Kidney tubule cell (primary cell): ENCODE results near the gene DCUN1D1.
A peak's percentile ranks its signal among the peaks of the same experiment; 100 is the strongest.

Source experiments
- DNase-seq: peaks from one replicate; pipeline ENCODE4 v3.0.0-alpha.2; 2018; ENCODE audit warnings: low spot score

Gene DCUN1D1

DNA sequence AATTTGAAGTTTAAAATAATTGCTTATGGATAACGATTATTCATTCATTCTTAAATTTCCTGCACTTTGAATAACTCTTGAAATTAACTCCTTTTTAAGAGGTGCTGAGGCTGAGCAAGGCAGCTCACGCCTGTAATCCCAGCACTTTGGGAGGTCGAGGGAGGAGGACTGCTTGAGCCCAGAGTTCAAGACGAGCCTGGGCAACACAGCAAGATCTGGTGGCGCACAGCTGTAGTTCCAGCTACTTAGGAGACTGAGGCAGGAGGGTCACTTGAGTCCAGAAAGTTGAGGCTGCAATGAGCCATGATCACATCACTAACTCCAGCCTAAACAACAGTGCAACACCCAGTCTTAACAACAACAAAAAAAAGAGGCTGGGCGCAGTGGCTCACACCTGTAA is 8.0 kb downstream of the DCUN1D1 start:
- DNase-seq, result no peak

DNA sequence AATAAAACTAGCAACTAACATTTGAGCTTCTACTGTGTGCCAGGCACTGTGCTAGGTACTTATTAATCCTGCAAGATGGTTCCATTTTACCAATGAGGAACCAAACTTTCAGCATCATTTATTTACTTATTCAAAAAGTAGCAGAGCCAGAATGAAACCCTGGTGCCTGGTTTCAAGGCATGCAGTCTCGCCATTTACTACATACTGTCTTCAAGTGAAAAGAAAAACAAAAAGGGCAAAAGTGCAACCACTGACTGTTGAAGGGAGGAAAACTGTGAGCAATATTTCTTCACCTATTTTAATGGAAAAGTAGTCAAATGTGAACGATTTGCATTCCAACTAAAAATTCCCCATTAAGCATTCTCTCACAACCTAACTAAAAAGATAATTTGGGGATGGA is 8.7 kb downstream of the DCUN1D1 start:
- peak; percentile 25 for DNase-seq

DNA sequence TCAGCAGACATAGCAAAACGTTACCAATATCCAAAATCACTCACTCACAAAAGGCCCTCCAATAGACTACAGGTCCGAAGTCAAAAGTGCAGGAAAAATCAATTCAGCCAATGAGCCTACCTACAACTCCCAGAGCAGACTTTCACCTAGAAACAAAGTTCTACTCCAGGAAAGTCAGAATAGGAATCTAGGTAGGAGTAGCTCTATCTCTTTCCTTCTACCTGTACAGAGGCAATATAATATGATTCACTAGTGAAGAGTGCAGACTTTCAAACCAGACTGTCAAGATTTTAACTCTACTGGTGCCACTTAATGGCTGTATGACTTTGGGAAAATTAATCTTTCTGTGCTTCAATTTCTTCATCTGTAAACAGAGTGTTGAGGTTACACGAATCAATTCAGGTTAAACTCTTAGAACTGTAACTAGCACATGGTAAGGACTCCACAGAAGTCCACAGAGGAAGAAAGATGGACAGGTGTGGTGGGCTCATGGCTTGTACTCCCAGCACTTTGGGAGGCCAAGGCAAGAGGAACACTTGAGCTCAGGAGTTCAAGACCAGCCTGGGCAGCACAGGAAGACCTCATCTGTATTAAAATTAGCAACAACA is 9.4 kb downstream of the DCUN1D1 start:
- peak; percentile 30 for DNase-seq

DNA sequence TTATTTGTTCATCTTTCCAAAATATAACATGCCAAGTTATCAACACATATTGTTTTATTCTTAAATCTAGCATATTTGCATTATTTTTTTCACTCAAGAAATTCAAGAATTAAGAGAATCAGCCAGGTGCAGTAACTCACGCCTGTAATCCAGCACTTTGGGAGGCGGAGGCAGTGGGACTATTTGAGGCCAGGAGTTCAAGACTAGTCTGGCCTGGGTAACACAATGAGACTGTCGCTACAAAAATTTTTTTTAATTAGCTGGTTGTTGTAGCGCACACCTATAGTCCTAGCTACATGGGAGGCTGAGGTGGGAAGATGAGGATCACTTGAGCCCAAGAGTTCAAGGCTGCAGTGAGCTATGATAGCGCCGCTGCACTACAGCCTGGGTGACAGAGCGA is 10.5 kb downstream of the DCUN1D1 start:
- no peak for DNase-seq

DNA sequence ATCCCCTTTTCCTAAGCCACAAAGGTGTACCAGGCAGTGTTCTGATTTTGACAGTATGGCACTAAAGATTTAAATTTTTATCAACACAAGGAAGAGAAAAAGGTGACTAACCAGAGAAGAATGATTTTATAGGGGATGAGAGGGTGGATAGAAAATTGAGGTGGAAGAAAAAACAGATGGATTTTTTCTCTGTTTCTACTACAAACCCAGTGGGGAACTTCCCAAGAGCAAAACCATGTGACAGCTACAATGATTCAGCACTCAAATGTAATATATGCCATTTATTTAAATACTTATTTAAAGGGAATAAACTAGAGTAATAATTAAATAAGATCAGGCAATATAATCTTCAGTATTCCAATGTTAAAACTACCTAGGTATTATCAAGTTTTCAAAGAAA is 11.1 kb downstream of the DCUN1D1 start:
- peak; percentile 63 for DNase-seq

DNA sequence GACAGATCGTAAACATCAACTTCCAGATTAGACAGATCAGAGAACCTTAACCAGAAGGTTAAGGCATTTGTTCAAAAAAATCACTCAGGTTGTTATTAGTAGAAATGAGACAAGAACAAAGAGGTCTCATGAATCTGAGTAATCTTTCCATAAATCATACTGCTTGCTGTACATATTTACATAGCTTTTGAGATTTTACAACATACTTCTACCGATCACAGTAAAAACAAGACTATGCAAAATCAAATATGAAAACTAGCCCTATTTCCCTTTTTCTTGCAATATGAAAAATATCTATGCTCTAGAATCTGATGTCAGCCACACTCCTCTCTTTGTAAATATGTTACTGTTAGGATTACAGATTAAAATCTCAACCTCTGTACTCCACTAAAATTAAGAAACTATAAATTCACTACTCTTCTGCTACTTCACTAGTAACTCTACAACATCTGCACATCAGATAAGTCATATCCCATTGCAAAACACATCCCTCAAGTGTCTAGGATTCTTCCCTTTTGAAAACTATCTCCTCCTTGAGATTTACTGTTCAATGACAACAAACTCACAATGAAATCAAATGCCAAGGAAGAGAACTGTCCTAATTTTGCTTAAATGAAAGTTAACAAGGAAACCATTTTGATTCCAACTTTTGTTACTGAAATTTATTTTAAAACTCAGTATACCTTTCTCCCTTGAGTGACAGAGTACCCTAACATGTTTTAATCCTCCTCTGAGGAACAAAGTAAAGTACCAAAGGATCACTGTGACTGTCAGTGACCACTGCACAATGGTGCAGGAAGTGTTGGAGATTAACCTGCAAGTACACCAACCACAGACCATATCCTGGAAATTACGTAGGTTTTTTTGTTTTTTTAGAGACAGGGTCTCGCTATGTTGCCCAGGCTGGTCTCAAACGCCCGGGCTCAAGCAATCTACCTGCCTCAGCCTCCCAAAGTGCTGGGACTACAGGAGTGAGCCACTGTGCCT is 12.8 kb downstream of the DCUN1D1 start:
- DNase-seq, result peak; percentile 16

DNA sequence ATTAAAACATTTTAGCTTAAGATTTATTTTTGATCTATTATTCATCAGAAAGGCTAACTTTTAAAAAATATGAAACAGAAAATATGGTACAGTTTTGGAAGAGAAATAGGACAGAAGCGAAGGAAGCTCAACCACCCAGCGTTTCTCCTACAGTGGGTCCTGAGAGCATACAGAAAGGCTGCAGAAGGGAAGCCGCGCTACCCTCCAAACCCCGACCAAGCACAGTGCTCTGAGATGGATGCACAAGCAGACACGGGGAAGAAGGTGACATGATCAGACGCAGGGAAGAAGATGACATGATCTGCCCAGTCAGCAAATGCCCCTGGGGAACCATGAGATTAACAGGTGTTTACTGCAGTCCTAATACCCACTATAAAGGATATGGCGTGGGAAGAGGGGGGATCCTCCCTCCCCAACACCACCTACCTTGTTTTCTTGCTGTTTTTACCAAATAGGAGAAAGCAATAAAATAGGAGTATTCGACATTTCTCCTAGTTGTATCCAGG is 14.4 kb downstream of the DCUN1D1 start:
- no peak for DNase-seq

DNA sequence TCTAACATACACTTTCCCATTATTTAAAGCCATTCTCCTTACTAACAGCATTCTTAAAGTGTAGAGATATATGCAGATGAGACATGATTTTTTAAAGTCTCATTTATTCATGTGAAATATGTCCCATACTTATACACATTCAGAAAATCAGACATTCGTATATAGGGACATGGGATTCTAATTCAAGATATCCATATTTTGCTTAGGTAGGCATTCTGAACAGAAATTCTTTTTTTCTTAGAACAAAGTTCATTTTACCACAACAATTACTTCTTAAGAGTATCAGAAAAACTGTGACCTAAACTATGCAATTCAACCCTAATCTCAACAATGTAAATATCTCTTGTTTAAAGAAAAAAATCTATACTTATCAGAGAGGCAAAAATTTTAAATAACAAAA is 16.2 kb downstream of the DCUN1D1 start:
- DNase-seq, result no peak

DNA sequence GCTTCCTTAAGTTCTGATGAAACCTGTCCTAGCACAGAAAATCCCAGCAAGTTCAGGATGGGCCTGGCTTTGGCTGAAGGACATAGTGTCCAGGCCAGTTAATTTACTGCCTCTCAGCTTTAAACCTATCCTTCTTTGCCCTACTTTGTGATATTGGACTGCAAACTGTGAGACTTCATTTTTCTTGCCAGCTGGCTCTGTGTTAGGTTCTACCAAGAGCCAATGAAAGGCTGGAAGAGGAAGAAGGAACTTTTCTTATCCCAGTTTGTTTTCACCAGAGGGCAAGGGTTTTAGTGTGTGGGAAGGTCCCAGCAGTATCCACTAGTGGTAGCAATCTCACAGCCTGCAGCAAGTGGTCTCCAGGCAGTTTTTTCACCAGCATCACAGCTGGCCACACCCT is 18.2 kb downstream of the DCUN1D1 start:
- no peak for DNase-seq

DNA sequence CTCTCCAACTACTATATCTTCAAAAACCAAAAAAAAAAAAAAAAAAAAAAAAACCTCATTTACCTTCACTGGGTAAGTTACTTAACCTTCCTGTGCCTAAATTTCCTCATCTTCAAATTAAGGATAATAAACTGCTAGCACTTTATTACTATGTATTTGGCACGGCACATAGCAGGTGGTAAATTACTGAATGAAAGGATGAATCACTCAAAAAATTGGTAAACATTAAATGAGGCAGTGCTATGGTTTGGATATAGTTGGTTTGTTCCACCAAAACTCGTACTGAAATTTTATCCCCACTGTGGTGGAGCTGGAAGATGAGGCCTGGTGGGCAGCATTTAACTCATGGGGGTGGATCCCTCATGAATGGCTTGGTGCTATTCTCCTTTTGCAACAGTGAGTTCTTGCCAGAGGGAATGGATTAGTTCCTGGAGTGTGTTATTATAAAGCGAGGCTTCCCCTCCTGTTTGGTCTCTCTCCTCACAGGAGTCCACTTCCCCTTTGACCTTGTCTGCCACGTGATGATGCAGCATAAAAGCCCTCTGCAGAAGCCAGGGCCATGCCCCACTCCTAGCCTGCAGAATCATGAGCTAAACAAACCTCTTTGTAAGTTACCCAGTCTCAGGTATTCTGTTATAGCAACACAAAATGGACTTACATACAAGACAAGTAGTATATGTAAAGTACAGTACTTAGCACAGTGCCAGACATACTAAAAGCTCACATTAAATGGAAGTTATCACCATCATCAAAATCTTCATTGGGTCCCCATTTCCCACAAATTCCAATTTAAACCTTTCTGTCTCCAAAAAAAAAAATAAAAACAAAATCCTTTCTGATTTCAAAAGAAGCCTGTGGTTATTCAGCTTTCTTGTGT is 20.6 kb downstream of the DCUN1D1 start:
- no peak for DNase-seq

DNA sequence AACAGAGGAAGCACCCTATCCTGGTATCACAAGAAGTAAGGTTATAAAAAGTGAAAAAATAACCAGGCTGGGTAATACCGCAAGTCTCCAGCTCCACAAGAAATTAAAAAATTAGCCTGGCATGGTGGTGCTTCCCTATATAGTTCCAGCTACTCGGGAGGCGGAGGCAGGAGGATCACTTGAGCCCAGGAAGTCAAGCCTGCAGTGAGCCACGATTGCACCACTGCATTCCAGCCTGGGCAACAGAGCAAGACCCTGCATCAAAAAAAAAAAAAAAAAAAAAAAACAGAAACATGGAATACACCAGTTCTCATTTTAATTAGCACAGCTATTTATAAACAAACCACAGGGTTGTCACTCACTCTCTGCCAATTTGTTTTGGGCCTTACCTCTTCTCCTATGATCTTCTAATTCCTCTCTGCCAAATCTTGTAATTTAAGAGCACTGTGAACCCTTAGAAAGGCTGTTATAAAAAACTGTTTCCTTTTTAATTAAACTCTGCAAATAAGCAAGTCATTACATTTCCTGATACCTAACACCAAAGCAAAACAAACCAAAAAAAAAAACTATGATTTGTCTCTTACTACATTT is 22.6 kb downstream of the DCUN1D1 start:
- DNase-seq, result no peak

DNA sequence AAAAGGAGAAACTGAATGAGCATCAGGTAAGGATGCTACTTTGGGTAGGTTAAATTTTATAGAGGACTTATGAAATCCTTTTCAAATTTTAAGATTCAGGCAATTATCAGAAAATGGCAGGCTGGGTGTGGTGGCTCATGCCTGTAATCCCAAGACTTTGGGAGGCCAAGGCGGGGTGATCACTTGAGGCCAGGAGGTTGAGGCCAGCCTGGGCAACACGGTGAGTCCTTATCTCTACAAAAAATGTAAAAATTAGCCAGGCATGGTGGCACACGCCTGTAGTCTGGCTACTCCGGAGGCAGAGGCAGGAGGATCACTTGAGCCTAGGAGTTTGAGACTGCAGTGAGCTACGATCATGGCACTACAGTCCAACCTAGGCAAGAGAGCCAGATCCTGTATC is 23.1 kb downstream of the DCUN1D1 start:
- DNase-seq, result no peak

DNA sequence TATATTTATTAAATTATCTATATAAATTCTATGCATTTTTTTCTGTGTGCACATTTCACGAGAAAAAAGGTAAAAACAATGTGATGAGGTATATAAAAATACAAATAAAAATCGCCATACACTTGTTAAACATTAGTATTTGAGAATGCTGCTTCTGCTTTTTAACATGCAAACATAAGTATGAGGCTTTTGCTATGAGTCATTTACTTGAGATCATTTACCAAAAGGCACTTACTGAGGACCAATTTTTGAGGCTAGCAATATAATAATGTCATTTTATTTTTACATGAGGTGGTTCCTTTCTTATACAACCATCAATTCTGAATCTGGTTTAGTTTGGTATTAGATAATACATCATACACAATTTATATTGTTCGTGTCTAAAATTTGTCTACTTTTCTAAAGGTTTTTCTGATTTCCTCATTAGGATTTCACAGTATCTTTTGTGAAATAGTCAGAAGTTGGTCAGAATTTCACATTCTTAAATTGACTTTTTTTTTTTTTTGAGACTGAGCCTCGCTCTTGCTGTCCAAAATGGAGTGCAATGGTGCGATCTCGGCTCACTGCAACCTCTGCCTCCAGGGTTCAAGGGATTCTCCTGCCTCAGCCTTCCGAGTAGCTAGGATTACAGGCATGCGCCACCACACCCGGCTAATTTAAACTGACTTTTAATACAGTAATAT is 25.6 kb downstream of the DCUN1D1 start:
- DNase-seq, result peak; percentile 23

DNA sequence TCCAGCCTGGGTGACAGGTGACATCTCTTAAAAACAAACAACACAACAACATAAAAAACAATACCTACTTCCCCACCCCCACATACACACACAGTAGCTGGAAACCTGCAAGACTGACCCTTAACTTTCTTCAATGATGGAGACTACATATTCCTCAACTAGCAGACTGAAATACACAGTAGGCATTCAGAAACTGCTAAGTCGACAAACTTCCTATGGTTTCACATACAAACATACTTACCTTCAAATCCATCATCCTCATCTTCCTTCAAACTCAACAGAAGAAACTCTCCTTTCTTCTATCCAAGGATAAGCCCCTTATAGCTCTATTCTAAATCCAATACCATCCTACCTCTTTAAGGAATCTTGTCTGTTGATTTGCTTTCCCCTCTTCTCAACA is 30.6 kb downstream of the DCUN1D1 start:
- DNase-seq, result no peak

DNA sequence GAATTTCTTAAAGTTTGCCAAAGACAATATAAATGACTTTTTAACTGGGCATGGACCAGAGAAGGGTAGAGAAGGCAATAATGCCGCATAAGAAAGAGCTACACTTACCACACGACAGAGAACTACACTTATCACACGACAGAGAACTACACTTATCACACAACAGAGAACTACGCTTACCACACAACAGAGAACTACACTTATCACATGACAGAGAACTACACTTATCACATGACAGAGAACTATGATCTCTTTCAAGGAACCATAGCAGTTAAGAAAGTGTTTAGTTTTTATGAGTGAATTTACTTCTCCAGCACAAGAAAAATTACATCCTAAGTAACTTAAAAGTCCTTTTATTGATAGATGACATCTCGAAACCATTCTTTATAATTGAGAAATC is 32.0 kb downstream of the DCUN1D1 start:
- no peak for DNase-seq

DNA sequence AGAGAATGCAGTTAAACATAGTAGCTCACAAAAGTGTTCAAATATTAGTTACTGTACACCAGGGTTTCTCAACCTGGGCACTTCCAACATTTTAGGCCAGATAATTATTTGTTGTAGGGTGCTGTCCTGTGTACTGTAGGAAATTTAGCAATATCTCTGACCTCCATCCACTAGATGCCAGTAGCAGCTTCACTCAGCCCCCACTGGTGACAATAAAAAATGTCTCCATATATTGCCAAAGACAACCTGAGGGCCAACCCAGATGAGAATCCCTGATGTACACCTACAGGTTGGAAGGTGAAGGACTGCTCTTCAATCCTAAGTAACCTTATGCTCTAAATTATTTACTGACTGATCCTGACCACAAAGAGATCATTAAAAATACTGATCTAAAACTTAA is 32.5 kb downstream of the DCUN1D1 start:
- no peak for DNase-seq

DNA sequence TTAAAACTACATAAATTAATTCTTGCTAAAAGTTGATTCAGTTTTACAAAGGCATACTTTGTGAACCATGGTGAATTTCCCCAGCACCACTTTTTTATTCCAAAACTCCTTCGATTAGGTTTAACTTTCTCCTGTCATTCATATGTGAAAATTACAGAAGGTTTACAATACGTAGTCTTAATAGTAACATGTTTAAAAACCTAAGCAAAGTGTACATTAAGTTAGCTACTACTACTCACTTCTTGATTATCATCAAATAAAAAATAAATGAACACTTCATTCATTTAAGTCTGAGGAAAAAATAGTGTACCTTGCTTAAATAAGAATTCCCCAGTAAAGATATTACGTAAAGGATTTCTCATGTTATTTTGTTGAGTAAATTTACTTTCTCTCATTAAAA is 38.6 kb downstream of the DCUN1D1 start:
- no peak for DNase-seq

DNA sequence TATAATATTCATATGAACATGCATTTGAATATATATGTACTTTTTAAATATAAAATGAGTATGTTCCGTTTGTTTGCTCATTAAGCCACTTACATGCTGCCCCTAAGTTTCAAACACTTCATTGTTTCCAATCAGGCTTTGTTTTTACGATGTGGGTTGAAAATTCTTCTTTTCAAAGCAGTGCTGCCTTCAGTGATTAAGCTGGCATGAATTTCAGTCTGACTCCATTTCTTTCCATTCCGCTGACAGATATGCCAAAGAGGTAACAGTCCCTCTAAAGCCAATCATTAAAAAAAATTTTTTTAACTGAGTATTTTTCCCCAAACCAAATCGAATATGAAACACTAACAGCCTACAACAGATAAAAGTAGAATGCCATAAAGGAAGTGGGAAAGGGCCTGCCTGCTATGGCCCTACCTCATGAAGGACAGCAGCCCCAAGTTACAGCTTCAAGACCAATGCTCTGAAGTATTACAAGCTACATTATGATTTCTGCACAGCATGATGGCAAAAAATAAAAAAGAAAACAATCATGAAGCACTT is 40.0 kb downstream of the DCUN1D1 start:
- no peak for DNase-seq

DNA sequence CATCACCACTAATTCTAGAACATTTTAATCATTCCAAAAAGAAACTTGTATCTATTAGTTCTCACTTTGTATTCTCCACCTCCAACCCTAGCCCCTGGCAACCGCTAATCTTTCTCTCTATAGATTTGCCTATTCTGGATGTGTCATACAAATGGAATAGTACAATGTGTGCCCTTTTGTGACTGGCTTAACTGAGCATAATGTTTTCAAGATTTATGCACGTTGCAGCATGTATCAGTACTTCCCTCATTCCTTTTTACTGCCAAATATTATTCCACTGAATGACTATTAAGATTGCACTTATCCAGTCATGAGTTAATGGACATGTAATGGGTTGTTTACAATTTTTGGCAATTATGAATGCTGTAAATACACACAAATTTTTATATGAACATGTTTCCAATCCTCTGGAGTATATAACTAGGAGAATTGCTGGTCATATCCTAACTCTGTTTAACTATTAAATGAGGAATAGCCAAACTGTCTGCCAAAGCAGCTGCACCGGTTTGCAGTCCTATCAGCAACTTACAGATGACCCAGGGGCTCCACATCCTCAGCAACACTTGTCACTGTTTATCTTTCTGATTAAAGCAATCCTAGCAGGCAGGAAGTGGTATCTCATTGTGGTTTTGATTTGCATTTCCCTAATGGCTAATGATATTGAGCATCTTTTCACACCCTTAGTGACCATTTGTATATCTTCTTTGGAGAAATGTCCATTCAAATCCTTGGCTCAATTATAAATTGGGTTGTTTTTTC is 42.9 kb downstream of the DCUN1D1 start:
- no peak for DNase-seq

DNA sequence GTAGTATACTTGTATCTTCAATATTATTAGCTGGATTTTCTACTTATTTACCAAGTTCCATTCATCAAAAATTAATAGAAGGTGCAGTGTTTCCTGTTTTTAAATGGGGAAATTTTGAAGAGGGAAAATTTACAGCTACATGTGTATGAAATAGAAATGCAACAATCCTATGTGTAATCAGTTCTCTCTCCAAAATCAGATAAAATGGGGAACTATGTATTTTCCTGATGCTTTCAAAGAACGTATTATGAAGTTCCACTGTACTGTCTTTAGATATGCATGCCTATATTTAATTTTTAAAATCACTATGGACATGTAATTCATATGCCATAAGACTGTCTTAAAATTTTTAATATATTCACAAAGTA is 43.4 kb downstream of the DCUN1D1 start:
- DNase-seq, result no peak
